ENCODE data around the gene PDHX.

Gene PDHX

GRCh38 chr11:35012467-35013191 is 96.2 kb downstream of the PDHX start:
- no peaks in the 10 kb centered on the region for H3K4me1 ChIP-seq (ENCODE audit: insufficient read depth, low read length)
- H3K36me3 ChIP-seq (ENCODE audit: insufficient read depth, low read length) = no peaks in the 10 kb centered on the region
- TF ChIP-seq EZH2 (IDR thresholded peaks at IDR 0.05; ENCODE audit: borderline replicate concordance, low read depth, low read length, severe bottlenecking) = no peak
- TF ChIP-seq, protein P1, sequence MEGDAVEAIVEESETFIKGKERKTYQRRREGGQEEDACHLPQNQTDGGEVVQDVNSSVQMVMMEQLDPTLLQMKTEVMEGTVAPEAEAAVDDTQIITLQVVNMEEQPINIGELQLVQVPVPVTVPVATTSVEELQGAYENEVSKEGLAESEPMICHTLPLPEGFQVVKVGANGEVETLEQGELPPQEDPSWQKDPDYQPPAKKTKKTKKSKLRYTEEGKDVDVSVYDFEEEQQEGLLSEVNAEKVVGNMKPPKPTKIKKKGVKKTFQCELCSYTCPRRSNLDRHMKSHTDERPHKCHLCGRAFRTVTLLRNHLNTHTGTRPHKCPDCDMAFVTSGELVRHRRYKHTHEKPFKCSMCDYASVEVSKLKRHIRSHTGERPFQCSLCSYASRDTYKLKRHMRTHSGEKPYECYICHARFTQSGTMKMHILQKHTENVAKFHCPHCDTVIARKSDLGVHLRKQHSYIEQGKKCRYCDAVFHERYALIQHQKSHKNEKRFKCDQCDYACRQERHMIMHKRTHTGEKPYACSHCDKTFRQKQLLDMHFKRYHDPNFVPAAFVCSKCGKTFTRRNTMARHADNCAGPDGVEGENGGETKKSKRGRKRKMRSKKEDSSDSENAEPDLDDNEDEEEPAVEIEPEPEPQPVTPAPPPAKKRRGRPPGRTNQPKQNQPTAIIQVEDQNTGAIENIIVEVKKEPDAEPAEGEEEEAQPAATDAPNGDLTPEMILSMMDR (IDR thresholded peaks at IDR 0.05; ENCODE audit: borderline replicate concordance, extremely low read depth, low read length, poor library complexity, severe bottlenecking) = no peak
- no peak for DNase-seq
- H3K9me3 ChIP-seq (ENCODE audit: insufficient read depth, low read length, severe bottlenecking) = no peaks in the 10 kb centered on the region
- ATAC-seq (ENCODE audit: insufficient read depth, low read depth) = no peak
- H3K79me2 ChIP-seq (ENCODE audit: insufficient read depth, low read length) = no peaks in the 10 kb centered on the region
- no peak overlapping the region for H3K9ac ChIP-seq (ENCODE audit: low read depth, low read length)
- no peak overlapping the region for H3K4me3 ChIP-seq (ENCODE audit: low read depth in 1 of 2, low read length in 2 of 2)
- H3K4me2 ChIP-seq (ENCODE audit: insufficient read depth, low read length) = no peak overlapping the region
- no peaks in the 10 kb centered on the region for H4K20me1 ChIP-seq (ENCODE audit: insufficient read depth, low read length)
- no peaks in the 10 kb centered on the region for H3K27me3 ChIP-seq (ENCODE audit: insufficient read depth, low read length, poor library complexity)
- H2AFZ ChIP-seq (ENCODE audit: low read depth, low read length) = no peak overlapping the region
- no peak overlapping the region for H3K27ac ChIP-seq (ENCODE audit: low read length)

- Histone ChIP-seq H4K20me1 (ENCODE audit: insufficient read depth, low read length) (no peaks in the 10 kb centered on the region), H3K27me3 (ENCODE audit: insufficient read depth, low read length, poor library complexity) (no peaks in the 10 kb centered on the region), H3K4me3 (ENCODE audit: low read depth in 1 of 2, low read length in 2 of 2) (no peak overlapping the region), H3K4me2 (ENCODE audit: insufficient read depth, low read length) (no peak overlapping the region), H3K9ac (ENCODE audit: low read depth, low read length) (no peak overlapping the region), H2AFZ (ENCODE audit: low read depth, low read length) (no peak overlapping the region), H3K4me1 (ENCODE audit: insufficient read depth, low read length) (no peaks in the 10 kb centered on the region), H3K27ac (ENCODE audit: low read length) (no peak overlapping the region), H3K79me2 (ENCODE audit: insufficient read depth, low read length) (no peaks in the 10 kb centered on the region), H3K36me3 (ENCODE audit: insufficient read depth, low read length) (no peaks in the 10 kb centered on the region), H3K9me3 (ENCODE audit: insufficient read depth, low read length, severe bottlenecking) (no peaks in the 10 kb centered on the region)
- TF ChIP-seq, protein P1 (IDR thresholded peaks at IDR 0.05; ENCODE audit: borderline replicate concordance, extremely low read depth, low read length, poor library complexity, severe bottlenecking) = no peak
- no peak for TF ChIP-seq EZH2 (IDR thresholded peaks at IDR 0.05; ENCODE audit: borderline replicate concordance, low read depth, low read length, severe bottlenecking)
- no peak for ATAC-seq (ENCODE audit: insufficient read depth, low read depth)
- DNase-seq = no peak
Observed at GRCh38 chr11:35013514-35014233, 97.3 kb downstream of the PDHX start.

DNA sequence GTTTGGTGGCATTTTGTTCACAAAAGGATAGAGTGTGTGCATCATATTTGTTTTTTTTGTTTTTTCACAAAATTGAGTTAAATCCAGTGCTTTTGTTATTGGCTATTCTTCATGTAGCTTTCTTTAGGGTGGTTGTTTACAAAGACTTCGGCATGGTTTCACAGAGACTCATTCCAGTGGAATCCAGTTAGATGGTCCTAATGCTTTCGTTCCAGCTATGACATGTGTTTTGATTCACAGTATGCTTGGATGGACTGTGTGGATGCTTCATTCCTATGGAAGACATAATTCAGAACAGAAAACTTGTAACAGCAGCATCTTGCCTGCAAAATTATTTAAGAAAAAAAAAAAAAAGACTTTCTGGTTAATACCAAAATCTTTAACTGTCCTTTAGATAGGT is 97.9 kb downstream of the PDHX start:
- H3K4me1 ChIP-seq (ENCODE audit: insufficient read depth, low read length) = no peaks in the 10 kb centered on the region
- no peaks in the 10 kb centered on the region for H4K20me1 ChIP-seq (ENCODE audit: insufficient read depth, low read length)
- H3K27ac ChIP-seq (ENCODE audit: low read length) = no peak overlapping the region
- no peaks in the 10 kb centered on the region for H3K27me3 ChIP-seq (ENCODE audit: insufficient read depth, low read length, poor library complexity)
- ATAC-seq (ENCODE audit: insufficient read depth, low read depth) (no peak), DNase-seq (no peak)
- no peaks in the 10 kb centered on the region for H3K79me2 ChIP-seq (ENCODE audit: insufficient read depth, low read length)
- H3K4me3 ChIP-seq (ENCODE audit: low read depth in 1 of 2, low read length in 2 of 2) = no peak overlapping the region
- TF ChIP-seq, protein P1 (IDR thresholded peaks at IDR 0.05; ENCODE audit: borderline replicate concordance, extremely low read depth, low read length, poor library complexity, severe bottlenecking) = no peak
- no peak for TF ChIP-seq EZH2 (IDR thresholded peaks at IDR 0.05; ENCODE audit: borderline replicate concordance, low read depth, low read length, severe bottlenecking)
- no peaks in the 10 kb centered on the region for H3K9me3 ChIP-seq (ENCODE audit: insufficient read depth, low read length, severe bottlenecking)
- no peak overlapping the region for H3K4me2 ChIP-seq (ENCODE audit: insufficient read depth, low read length)
- no peaks in the 10 kb centered on the region for H3K36me3 ChIP-seq (ENCODE audit: insufficient read depth, low read length)
- no peak overlapping the region for H2AFZ ChIP-seq (ENCODE audit: low read depth, low read length)
- H3K9ac ChIP-seq (ENCODE audit: low read depth, low read length) = no peak overlapping the region

All from DND-41 (cell line).